Measurements from ENCODE around the gene CAMKMT.

- TF ChIP-seq PATZ1 (CRISPR knock-in tag; IDR thresholded peaks at IDR 0.05; ENCODE audit: borderline replicate concordance) (no peak), SIN3A (IDR thresholded peaks at IDR 0.05; ENCODE audit: borderline replicate concordance in 2 of 2, control insufficient read depth in 1 of 2, low read depth in 2 of 2, low read length in 2 of 2) (no peak), PCBP1 (IDR thresholded peaks at IDR 0.05; ENCODE audit: low read depth, low read length, poor library complexity, severe bottlenecking) (no peak), ZNF224 (CRISPR knock-in tag; IDR thresholded peaks at IDR 0.05) (no peak), KLF16 (IDR thresholded peaks at IDR 0.05) (no peak), ZBTB33 (CRISPR knock-in tag; IDR thresholded peaks at IDR 0.05) (no peak), CTCF (IDR thresholded peaks at IDR 0.05 in 2 of 3, conservative IDR thresholded peaks at IDR 0.05 in 1 of 3; ENCODE audit: insufficient read depth in 2 of 3, low read depth in 1 of 3, low read length in 3 of 3) (no peak), MYNN (IDR thresholded peaks at IDR 0.05) (no peak), MYNN (CRISPR knock-in tag; IDR thresholded peaks at IDR 0.05) (no peak), PREB (CRISPR knock-in tag; IDR thresholded peaks at IDR 0.05) (no peak), SREBF2 (CRISPR knock-in tag; IDR thresholded peaks at IDR 0.05) (no peak), MTA3 (IDR thresholded peaks at IDR 0.05; ENCODE audit: borderline replicate concordance) (no peak), ARID3B (CRISPR knock-in tag; IDR thresholded peaks at IDR 0.05; ENCODE audit: borderline replicate concordance) (no peak)
Observed at GRCh38 chr2:44718431-44718830, 356.7 kb downstream of the CAMKMT start.
